K562 (cell line): Measurements from ENCODE around the gene LMAN1L. TPM values are rescaled to one million over a fixed set of nuclear protein-coding genes. Genes with fewer than 3 reads are reported as not detected.

ENCODE experiments used
- ATAC-seq: fragments of 200-7000 bp; cut with Tn5 transposase; 3 replicates; pipeline ENCODE4 v1.9.1; 2020; ENCODE audit warnings: moderate library complexity
- BruUV-seq: library from RNA; stranded (reverse); fragments of 400-500 nt; replicated peaks from 2 replicates; lab custom pipeline; 2021; lab: Mats Ljungman, UMichigan
- CTCF ChIA-PET: fragments of 300-600 bp; formaldehyde crosslinking; extraction: SDS; loops from one replicate; lab custom pipeline; 2021; ENCODE audit warnings: low intra/inter-chr PET ratio; lab: Yijun Ruan, JAX
- POLR2A ChIA-PET: fragments of 300-600, 350-650 bp; sonication (Branson Sonifier 250); formaldehyde crosslinking; extraction: SDS; loops from one replicate; lab custom pipeline; 2021; ENCODE audit warnings: antibody characterized with exemption, inconsistent platforms; lab: Yijun Ruan, JAX
- DNase-seq, 4 experiments: peaks; one replicate each; pipeline versions ENCODE4 v3.0.0 to v3.0.0-alpha.2; 2011 to 2018; ENCODE audit warnings: low spot score in 3 of 4, mixed read lengths in 3 of 4; ENCODE audit errors: extremely low read depth in 1 of 4
- FAIRE-seq: peaks from 2 replicates; lab custom pipeline; 2011; peaks lifted over from hg19 to GRCh38; lab: Jason Lieb, UNC
- H2AFZ ChIP-seq: 2 replicates; pipeline ENCODE4 v1.6.0; 2011; ENCODE audit warnings: low read depth, low read length, control low read depth, inconsistent platforms
- H3K27ac ChIP-seq: fragments of 200-600 bp; 3 replicates; pipeline ENCODE4 v1.8.0; 2011; ENCODE audit warnings: low read depth, mild to moderate bottlenecking, control low read depth, inconsistent platforms, low read length, moderate library complexity, mixed read lengths; ENCODE audit errors: extremely low read depth
- H3K27me3 ChIP-seq, 2 experiments: fragments of 300-600 bp in 1 of 2; 2 replicates in 1 of 2; 3 replicates in 1 of 2; pipeline versions ENCODE4 v1.6.0 to v1.8.0; 2011; ENCODE audit warnings: inconsistent platforms in 2 of 2, low read length in 2 of 2, mild to moderate bottlenecking in 1 of 2, mixed read lengths in 1 of 2, moderate library complexity in 1 of 2; ENCODE audit not compliant: control insufficient read depth in 2 of 2, insufficient read depth in 2 of 2
- H3K36me3 ChIP-seq: fragments of 300-600 bp; 3 replicates; pipeline ENCODE4 v1.8.0; 2011; ENCODE audit warnings: mild to moderate bottlenecking, low read length, inconsistent platforms; ENCODE audit not compliant: control insufficient read depth, insufficient read depth
- H3K4me1 ChIP-seq, 2 experiments: fragments of 200-600 bp in 1 of 2; replicated peaks in 1 of 2; 2 replicates in 1 of 2; 3 replicates in 1 of 2; pipeline versions ENCODE4 v1.5.1 to v1.8.0; 2011; ENCODE audit warnings: inconsistent platforms in 2 of 2, low read length in 2 of 2, mild to moderate bottlenecking in 1 of 2, mixed read lengths in 1 of 2, moderate library complexity in 1 of 2; ENCODE audit not compliant: control insufficient read depth in 2 of 2, insufficient read depth in 2 of 2
- H3K4me2 ChIP-seq: 2 replicates; pipeline ENCODE4 v1.6.1; 2011; ENCODE audit warnings: low read length, control low read depth, inconsistent platforms, mixed read lengths; ENCODE audit not compliant: insufficient read depth
- H3K4me3 ChIP-seq: fragments of 200-600 bp; sonication (generic), shearing (Covaris generic); 2 replicates; pipeline ENCODE4 v1.5.1; 2016; ENCODE audit warnings: control low read depth, inconsistent platforms
- H3K79me2 ChIP-seq: fragments of 200-600 bp; 3 replicates; pipeline ENCODE4 v1.8.0; 2011; ENCODE audit warnings: low read length, inconsistent platforms; ENCODE audit not compliant: control insufficient read depth, insufficient read depth
- H3K9ac ChIP-seq, 2 experiments: 2 replicates each; pipeline versions ENCODE4 v1.6.0 to v1.6.1; 2011; ENCODE audit warnings: low read depth in 2 of 2, low read length in 2 of 2, control low read depth in 1 of 2, inconsistent platforms in 1 of 2, mild to moderate bottlenecking in 1 of 2, mixed read lengths in 1 of 2; ENCODE audit not compliant: insufficient read depth in 1 of 2
- H3K9me1 ChIP-seq: one replicate; pipeline ENCODE4 v1.6.0; 2011; ENCODE audit warnings: inconsistent platforms, mild to moderate bottlenecking, low read length, moderate library complexity; ENCODE audit not compliant: control insufficient read depth, insufficient read depth
- H3K9me3 ChIP-seq: replicated peaks from 2 replicates; pipeline ENCODE4 v1.5.1; 2011; ENCODE audit warnings: low read depth, low read length, inconsistent platforms; ENCODE audit not compliant: control insufficient read depth, insufficient read depth
- H4K20me1 ChIP-seq: replicated peaks from 2 replicates; pipeline ENCODE4 v1.6.1; 2011; ENCODE audit warnings: low read length, inconsistent platforms, mixed read lengths; ENCODE audit not compliant: control insufficient read depth, insufficient read depth
- MCM5 ChIP-seq: fragments of 450-650 bp; IDR thresholded peaks from 2 replicates; pipeline ENCODE4 v1.6.1; 2016; ENCODE audit warnings: low read depth
- PHF8 ChIP-seq: fragments of 200-600 bp; sonication (generic); IDR thresholded peaks from 2 replicates; pipeline ENCODE4 v1.6.1; 2012; ENCODE audit warnings: mixed run types, mild to moderate bottlenecking, inconsistent platforms, low read length, moderate library complexity, borderline replicate concordance
- SMAD3 ChIP-seq: fragments of 450-650 bp; formaldehyde crosslinking; conservative IDR thresholded peaks from 2 replicates; pipeline ENCODE4 v1.4.0; 2020; ENCODE audit warnings: mild to moderate bottlenecking
- STAT5B ChIP-seq: fragments of 250-450 bp; sonication (Bioruptor Pico); IDR thresholded peaks from 2 replicates; pipeline ENCODE4 v1.8.0; 2021; ENCODE audit warnings: mild to moderate bottlenecking, inconsistent platforms
- ZNF316 ChIP-seq: fragments of 450-650 bp; IDR thresholded peaks from 2 replicates; pipeline ENCODE4 v1.6.1; 2016
- ZNF639 ChIP-seq, 2 experiments: fragments of 200-800 bp in 1 of 2; sonication (Bioruptor generic) in 1 of 2; sonication (generic) in 1 of 2; formaldehyde crosslinking in 1 of 2; IDR thresholded peaks in 1 of 2; conservative IDR thresholded peaks in 1 of 2; 2 replicates each; pipeline versions ENCODE4 v1.5.0 to v1.6.1; 2016 to 2020; ENCODE audit warnings: missing compliant biosample characterization in 1 of 2, missing genetic modification characterization in 1 of 2, missing genetic modification reagents in 1 of 2
- WGBS: fragments of 100-300 bp; shearing (Covaris generic); methylation state at CpG from one replicate; pipeline ENCODE4 v1.1.6; 2016; ENCODE audit warnings: low coverage, mixed read lengths; ENCODE audit not compliant: insufficient coverage; ENCODE audit errors: missing lambda C conversion rate; 5-methylcytosine and 5-hydroxymethylcytosine counted together
- in situ Hi-C: fragments of 300-500 bp; cut with MboI; formaldehyde crosslinking; loops from 4 replicates; pipeline ENCODE4 v1.15.0; 2018; ENCODE audit warnings: inconsistent platforms, mixed read lengths
- intact Hi-C: fragments of 100-400 bp; cut with micrococcal nuclease; formaldehyde crosslinking; loops from 2 replicates; pipeline ENCODE4 v1.14.2; 2022
- polyA plus RNA-seq, 8 experiments: library from polyadenylated mRNA; depleted of rRNA in 4 of 8; stranded (reverse) in 5 of 8; unstranded in 3 of 8; fragments of >200 nt; fragmentation: Nextera tagmentation in 2 of 8; fragmentation: Illumina TruSeq in 1 of 8; extraction: Ambion mirVana in 2 of 8; extraction: Trizol in 1 of 8; gene quantifications; 2 replicates each; pipeline versions ENCODE4 v1.2.1 to v1.2.3, GENCODE V29; 2011 to 2014; ENCODE audit warnings: inconsistent platforms in 1 of 8, missing spikeins in 1 of 8
- total RNA-seq, 7 experiments: library from RNA; depleted of rRNA in 6 of 7; stranded (reverse); fragments of >200 nt in 6 of 7; fragmentation: Illumina TruSeq in 2 of 7; extraction: Trizol in 2 of 7; gene quantifications; 2 replicates each; pipeline versions ENCODE4 v1.2.1 to v1.2.3, GENCODE V29; 2011 to 2021; ENCODE audit warnings: low replicate concordance in 1 of 7
- TF ChIP-seq, protein P1 (sequence below): fragments of 450-650 bp; conservative IDR thresholded peaks from 2 replicates; pipeline ENCODE4 v1.6.1; 2016; ENCODE audit warnings: missing genetic modification characterization, low read depth, mild to moderate bottlenecking, missing compliant biosample characterization, moderate library complexity
- TF ChIP-seq, protein P2 (sequence below): fragments of 450-650 bp; IDR thresholded peaks from 2 replicates; pipeline ENCODE4 v1.6.1; 2016; ENCODE audit warnings: mild to moderate bottlenecking, moderate library complexity

Gene LMAN1L
- total and polyA plus RNA-seq, 9 of the 15 experiments (the other 6 are each of a cell fraction or from before 2014, with no cell fraction given) = not detected

DNA sequence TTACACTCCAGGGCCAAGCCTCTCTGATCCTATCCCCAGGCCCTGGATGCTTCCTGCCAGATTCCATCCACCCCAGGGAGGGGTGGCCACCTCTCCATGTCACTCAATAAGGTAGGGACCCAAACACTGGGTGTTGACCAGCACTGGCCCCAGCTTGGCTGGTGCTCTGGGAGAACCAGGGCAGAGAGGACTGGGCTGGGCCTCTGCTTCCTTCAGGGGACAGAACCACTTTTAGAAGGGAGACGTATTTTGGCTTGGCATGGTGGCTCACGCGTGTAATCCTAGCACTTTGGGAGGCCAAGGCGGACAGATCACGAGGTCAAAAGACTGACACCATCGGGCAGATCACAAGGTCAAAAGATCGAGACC is 9.1 kb downstream of the LMAN1L start:
- POLR2A ChIA-PET = no interaction called here

More for the DNA sequence above, 9.1 kb downstream of the LMAN1L start:
- no peak overlapping the region for H3K4me3 ChIP-seq
- no peak overlapping the region for H3K27ac ChIP-seq
- no peak for ATAC-seq
- no peak overlapping the region for H3K9ac ChIP-seq
- CTCF ChIA-PET = no interaction called here
- peaks cover 4 to 25% of the 10 kb centered on the region in 2 experiments for H3K27me3 ChIP-seq
- no peak for TF ChIP-seq STAT5B
- TF ChIP-seq ZNF639 (CRISPR knock-in tag; conservative IDR thresholded peaks at IDR 0.05 in 1 of 2, IDR thresholded peaks at IDR 0.05 in 1 of 2) = no peak
- TF ChIP-seq, protein P1, sequence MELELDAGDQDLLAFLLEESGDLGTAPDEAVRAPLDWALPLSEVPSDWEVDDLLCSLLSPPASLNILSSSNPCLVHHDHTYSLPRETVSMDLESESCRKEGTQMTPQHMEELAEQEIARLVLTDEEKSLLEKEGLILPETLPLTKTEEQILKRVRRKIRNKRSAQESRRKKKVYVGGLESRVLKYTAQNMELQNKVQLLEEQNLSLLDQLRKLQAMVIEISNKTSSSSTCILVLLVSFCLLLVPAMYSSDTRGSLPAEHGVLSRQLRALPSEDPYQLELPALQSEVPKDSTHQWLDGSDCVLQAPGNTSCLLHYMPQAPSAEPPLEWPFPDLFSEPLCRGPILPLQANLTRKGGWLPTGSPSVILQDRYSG (tag) = no peak
- TF ChIP-seq MCM5 = no peak
- no peak for TF ChIP-seq PHF8
- no peak for TF ChIP-seq SMAD3 (CRISPR knock-in tag)
- TF ChIP-seq, protein P2, sequence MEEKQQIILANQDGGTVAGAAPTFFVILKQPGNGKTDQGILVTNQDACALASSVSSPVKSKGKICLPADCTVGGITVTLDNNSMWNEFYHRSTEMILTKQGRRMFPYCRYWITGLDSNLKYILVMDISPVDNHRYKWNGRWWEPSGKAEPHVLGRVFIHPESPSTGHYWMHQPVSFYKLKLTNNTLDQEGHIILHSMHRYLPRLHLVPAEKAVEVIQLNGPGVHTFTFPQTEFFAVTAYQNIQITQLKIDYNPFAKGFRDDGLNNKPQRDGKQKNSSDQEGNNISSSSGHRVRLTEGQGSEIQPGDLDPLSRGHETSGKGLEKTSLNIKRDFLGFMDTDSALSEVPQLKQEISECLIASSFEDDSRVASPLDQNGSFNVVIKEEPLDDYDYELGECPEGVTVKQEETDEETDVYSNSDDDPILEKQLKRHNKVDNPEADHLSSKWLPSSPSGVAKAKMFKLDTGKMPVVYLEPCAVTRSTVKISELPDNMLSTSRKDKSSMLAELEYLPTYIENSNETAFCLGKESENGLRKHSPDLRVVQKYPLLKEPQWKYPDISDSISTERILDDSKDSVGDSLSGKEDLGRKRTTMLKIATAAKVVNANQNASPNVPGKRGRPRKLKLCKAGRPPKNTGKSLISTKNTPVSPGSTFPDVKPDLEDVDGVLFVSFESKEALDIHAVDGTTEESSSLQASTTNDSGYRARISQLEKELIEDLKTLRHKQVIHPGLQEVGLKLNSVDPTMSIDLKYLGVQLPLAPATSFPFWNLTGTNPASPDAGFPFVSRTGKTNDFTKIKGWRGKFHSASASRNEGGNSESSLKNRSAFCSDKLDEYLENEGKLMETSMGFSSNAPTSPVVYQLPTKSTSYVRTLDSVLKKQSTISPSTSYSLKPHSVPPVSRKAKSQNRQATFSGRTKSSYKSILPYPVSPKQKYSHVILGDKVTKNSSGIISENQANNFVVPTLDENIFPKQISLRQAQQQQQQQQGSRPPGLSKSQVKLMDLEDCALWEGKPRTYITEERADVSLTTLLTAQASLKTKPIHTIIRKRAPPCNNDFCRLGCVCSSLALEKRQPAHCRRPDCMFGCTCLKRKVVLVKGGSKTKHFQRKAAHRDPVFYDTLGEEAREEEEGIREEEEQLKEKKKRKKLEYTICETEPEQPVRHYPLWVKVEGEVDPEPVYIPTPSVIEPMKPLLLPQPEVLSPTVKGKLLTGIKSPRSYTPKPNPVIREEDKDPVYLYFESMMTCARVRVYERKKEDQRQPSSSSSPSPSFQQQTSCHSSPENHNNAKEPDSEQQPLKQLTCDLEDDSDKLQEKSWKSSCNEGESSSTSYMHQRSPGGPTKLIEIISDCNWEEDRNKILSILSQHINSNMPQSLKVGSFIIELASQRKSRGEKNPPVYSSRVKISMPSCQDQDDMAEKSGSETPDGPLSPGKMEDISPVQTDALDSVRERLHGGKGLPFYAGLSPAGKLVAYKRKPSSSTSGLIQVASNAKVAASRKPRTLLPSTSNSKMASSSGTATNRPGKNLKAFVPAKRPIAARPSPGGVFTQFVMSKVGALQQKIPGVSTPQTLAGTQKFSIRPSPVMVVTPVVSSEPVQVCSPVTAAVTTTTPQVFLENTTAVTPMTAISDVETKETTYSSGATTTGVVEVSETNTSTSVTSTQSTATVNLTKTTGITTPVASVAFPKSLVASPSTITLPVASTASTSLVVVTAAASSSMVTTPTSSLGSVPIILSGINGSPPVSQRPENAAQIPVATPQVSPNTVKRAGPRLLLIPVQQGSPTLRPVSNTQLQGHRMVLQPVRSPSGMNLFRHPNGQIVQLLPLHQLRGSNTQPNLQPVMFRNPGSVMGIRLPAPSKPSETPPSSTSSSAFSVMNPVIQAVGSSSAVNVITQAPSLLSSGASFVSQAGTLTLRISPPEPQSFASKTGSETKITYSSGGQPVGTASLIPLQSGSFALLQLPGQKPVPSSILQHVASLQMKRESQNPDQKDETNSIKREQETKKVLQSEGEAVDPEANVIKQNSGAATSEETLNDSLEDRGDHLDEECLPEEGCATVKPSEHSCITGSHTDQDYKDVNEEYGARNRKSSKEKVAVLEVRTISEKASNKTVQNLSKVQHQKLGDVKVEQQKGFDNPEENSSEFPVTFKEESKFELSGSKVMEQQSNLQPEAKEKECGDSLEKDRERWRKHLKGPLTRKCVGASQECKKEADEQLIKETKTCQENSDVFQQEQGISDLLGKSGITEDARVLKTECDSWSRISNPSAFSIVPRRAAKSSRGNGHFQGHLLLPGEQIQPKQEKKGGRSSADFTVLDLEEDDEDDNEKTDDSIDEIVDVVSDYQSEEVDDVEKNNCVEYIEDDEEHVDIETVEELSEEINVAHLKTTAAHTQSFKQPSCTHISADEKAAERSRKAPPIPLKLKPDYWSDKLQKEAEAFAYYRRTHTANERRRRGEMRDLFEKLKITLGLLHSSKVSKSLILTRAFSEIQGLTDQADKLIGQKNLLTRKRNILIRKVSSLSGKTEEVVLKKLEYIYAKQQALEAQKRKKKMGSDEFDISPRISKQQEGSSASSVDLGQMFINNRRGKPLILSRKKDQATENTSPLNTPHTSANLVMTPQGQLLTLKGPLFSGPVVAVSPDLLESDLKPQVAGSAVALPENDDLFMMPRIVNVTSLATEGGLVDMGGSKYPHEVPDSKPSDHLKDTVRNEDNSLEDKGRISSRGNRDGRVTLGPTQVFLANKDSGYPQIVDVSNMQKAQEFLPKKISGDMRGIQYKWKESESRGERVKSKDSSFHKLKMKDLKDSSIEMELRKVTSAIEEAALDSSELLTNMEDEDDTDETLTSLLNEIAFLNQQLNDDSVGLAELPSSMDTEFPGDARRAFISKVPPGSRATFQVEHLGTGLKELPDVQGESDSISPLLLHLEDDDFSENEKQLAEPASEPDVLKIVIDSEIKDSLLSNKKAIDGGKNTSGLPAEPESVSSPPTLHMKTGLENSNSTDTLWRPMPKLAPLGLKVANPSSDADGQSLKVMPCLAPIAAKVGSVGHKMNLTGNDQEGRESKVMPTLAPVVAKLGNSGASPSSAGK = no peak
- no peak for TF ChIP-seq ZNF316
- TF ChIP-seq, all 486 proteins: peak for 0
- Histone ChIP-seq H3K9me1 (no peaks in the 10 kb centered on the region), H3K4me1 (peaks cover 6 to 20% of the 10 kb centered on the region in 2 experiments; a peak in 3 of 5 replicates), H3K4me2 (no peak overlapping the region), H2AFZ (no peak overlapping the region), H3K79me2 (no peaks in the 10 kb centered on the region), H3K9me3 (no peaks in the 10 kb centered on the region), H4K20me1 (no peaks in the 10 kb centered on the region), H3K36me3 (no peaks in the 10 kb centered on the region)
- intact Hi-C loops = no loop called here
- in situ Hi-C loops = no loop called here
- FAIRE-seq = no peak
- no peak for DNase-seq
- BruUV-seq = no TSS peak
- WGBS = 7% methylated on average over 7 of the region's 7 CpGs
